Limb (tissue), 2 donors: ENCODE results near the gene EVC2.

Experiments
- DNase-seq, 2 donors: peaks; one replicate each; pipeline ENCODE4 v3.0.0-alpha.2; 2016; ENCODE audit errors: extremely low spot score in 2 of 2

EVC2 gene

GRCh38 chr4:5676763-5677162, 31.6 kb downstream of the EVC2 start:
- no peak for DNase-seq

GRCh38 chr4:5666741-5667140, 41.6 kb downstream of the EVC2 start:
- DNase-seq: no peak

GRCh38 chr4:5664778-5665177, 43.6 kb downstream of the EVC2 start:
- DNase-seq: no peak

GRCh38 chr4:5662555-5662954, 45.8 kb downstream of the EVC2 start:
- DNase-seq: no peak

DNA sequence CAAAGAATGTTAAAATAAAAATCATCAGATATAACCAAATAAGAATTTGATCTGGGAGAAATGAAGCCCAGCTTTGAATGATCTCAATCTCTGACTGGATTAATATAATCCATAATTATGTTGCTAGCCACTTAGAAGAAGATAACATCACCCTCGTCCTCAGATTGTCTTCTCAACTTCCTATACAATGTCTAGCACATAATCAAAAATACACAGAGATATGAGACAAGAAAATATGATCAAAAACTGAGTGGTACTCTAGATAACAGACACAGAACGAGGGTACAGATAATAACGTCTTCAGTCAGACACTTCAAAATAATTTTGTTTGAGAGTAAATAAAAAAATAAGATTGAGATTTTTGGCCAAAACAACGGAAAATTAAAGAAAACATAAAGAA, 47.1 kb downstream of the EVC2 start:
- no peak for DNase-seq

DNA sequence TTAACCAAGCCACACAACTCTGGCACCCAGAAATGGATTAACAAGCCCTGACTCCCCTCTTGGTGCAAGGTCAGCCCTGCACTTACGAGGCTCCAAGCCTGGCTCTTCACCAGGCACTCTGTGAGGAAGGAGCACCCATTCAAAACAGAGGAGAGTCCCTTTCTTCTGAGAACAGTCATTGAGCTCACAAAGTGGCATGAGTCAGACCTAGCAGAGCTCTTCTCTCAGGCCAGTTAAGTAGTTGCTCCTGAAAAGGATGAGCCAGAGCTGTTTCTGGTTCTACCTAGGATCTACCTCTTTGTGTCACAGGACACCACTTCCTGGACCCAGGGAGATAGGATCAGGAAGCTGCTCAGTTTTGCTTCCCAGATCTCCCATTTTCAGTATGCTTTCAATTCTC, 48.2 kb downstream of the EVC2 start:
- no peak for DNase-seq

GRCh38 chr4:5658974-5659373, 49.4 kb downstream of the EVC2 start:
- no peak for DNase-seq

DNA sequence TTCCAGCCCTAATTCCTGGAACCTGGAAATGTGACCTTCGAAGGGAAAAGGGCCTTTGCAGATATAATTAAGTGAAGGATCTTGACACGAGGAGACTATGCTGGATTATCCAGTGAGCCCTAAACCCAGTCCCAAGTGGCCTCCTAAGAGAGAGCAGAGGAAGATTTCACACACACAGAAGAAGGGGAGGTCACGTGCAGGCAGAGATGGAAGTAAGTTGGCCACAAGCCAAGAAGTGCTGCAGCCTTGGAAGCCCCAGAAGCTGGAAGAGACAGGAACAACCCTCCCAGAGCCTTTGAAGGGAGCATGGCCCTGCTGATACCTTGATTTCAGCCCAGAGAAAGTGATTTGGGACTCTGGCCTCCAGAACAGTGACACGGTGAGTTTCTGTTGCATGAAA, 51.9 kb downstream of the EVC2 start:
- DNase-seq: peak in 1 of 2 donors; percentile 2

GRCh38 chr4:5654791-5655190, 53.6 kb downstream of the EVC2 start:
- no peak for DNase-seq

- no peak for DNase-seq
These were observed 57.3 kb downstream of the EVC2 start for GRCh38 chr4:5651089-5651488.

- no peak for DNase-seq
These were observed 58.3 kb downstream of the EVC2 start for GRCh38 chr4:5650040-5650439.

- no peak for DNase-seq
These were observed 61.0 kb downstream of the EVC2 start for GRCh38 chr4:5647351-5647750.

DNA sequence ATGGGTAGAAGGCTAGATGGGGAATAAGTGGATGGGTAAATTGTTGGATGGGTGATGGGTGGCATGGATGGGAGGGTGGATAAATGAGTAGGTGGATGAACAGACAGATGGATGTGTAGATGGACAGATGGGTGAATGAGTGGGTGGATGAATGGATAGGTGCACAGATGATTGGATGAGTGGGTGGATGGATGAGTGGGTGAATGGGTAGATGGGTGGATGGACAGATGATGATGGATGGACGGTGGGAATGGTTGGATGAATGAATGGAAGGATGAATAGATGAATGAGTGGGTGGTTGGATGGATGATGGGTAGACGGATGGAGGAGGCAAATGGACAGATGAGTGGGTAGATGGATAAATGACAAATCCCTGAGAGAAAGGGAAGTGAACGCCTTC, 68.3 kb downstream of the EVC2 start:
- no peak for DNase-seq

DNA sequence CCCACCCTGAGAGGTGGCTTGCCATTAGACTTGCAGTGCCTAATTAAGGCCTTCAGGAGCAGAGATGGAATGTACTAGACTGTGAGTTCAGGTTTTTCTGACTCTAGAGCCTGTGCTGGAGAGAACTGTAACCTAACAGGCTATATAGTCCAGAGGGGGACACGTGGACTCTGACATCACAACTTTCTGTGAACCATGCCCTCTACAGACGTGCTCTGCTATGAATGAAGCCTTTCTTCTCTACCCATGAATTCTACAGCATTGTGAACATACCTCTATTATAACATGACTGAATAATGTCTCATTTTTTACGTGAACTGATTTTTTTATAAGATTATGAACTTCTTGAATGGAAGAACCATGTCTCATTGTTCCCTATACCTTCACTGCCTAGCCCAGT, 68.8 kb downstream of the EVC2 start:
- no peak for DNase-seq

DNA sequence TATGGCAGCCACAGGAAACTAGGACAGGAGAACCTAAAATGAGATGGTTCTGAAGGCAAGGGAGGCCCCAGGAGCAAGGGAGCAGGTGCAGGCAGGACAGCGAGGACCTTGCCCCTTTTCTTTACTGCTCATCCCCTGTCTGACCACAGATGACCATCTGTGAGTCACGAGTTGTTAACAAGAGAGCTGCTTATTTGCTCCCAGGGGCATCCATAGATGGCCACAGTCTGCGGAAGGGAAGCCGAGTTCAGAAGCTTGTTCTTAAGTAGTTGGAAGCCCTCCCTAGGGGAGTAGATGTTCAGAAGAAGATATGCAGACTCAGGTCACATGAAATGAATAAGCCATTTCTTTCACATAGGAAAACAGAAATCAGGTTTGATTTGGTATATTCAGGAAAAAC, 69.4 kb downstream of the EVC2 start:
- no peak for DNase-seq

- DNase-seq: no peak
These were observed 70.0 kb downstream of the EVC2 start for GRCh38 chr4:5638316-5638715.

GRCh38 chr4:5636766-5637670, 71.3 kb downstream of the EVC2 start:
- no peak for DNase-seq

GRCh38 chr4:5635826-5636195, 72.5 kb downstream of the EVC2 start:
- no peak for DNase-seq

DNA sequence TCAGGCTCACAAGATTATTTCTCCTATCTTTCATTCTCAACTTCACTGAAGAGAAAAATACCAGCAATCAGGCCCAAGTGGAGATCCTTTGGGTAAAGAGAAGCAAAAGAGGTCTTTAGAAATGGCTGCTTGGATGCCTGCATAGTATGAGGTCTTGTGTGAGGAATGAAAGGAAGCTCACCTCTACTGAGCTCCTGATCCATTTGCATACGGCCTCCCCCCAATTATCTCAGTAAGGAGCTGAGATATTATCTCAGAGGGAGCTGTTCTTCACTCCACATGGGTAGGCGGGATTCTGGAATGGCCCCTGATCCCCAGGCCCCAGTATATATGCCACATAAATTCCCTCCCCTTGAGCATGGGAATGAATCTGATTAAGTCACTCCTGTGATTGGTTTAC, 75.8 kb downstream of the EVC2 start:
- no peak for DNase-seq

DNA sequence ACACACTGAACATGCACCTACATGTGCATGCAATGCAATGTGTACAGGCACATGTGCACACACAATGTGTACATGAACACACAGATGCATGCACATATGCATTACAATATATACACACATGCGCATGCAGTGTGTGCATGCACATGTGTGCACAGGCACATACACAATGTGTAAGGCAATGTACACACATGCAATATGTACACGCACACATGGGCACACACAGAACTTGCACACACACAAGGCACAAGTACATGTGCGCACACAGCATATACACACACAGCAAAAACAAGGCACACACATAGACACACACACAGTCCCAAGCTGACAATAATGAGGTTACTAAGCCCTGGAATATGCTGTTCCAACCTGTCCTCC, 76.3 kb downstream of the EVC2 start:
- DNase-seq: no peak

- no peak for DNase-seq
These were observed 76.8 kb downstream of the EVC2 start for GRCh38 chr4:5631352-5632065.

- DNase-seq: no peak
These were observed 77.6 kb downstream of the EVC2 start for GRCh38 chr4:5630762-5631161.

DNA sequence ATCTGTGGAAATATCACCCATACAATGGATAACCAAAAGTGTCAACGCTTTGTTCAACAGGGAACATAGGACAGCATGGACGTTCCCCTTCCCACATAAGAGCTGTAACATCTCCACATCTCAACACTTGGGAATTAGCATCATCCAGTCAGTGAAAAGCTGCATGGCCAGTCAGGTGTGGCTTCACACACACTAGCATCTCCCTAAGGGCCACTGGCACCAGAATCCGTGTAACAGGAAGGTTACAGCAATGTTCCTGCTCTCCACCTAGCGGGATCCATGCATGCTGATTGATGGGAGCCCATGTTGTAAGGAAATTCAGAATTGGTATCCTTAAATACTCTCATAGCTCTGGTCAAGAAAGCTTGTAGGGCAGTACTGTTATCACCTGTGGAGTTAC, 78.8 kb downstream of the EVC2 start:
- DNase-seq: no peak
